K562 (cell line): ENCODE measurements around the gene FYTTD1. TPM values are rescaled to one million over a fixed set of nuclear protein-coding genes. Genes with fewer than 3 reads are reported as not detected.
A peak's percentile ranks its signal among the peaks of the same experiment; 100 is the strongest.

Experiments
- ASH1L ChIP-seq: fragments of 450-650 bp; IDR thresholded peaks from 2 replicates; pipeline ENCODE4 v1.6.1; 2018; ENCODE audit warnings: borderline replicate concordance, mild to moderate bottlenecking, low read depth; ENCODE audit not compliant: partially characterized antibody
- CSDE1 ChIP-seq, 2 experiments: fragments of 450-650 bp; IDR thresholded peaks; 2 replicates each; pipeline ENCODE4 v1.6.1; 2016; ENCODE audit warnings: mild to moderate bottlenecking in 1 of 2
- EGR1 ChIP-seq: fragments of 450-650 bp; conservative IDR thresholded peaks from 2 replicates; pipeline ENCODE4 v1.6.1; 2017; ENCODE audit warnings: mild to moderate bottlenecking
- EP400 ChIP-seq: fragments of 450-650 bp; IDR thresholded peaks from 2 replicates; pipeline ENCODE4 v1.6.1; 2017; ENCODE audit warnings: antibody characterized with exemption, mild to moderate bottlenecking, moderate library complexity
- ETS1 ChIP-seq: conservative IDR thresholded peaks from 2 replicates; pipeline ENCODE4 v1.6.1; 2011; ENCODE audit warnings: low read depth, mild to moderate bottlenecking, low read length; ENCODE audit not compliant: control insufficient read depth
- FOXA3 ChIP-seq, 2 experiments: fragments of 450-650 bp in 1 of 2; sonication (generic) in 1 of 2; formaldehyde crosslinking; IDR thresholded peaks in 1 of 2; conservative IDR thresholded peaks in 1 of 2; 2 replicates each; pipeline versions ENCODE4 v1.4.0 to v1.8.0; 2020 to 2022; ENCODE audit warnings: mild to moderate bottlenecking in 2 of 2, missing genetic modification reagents in 1 of 2
- FOXJ3 ChIP-seq: sonication (generic); formaldehyde crosslinking; IDR thresholded peaks from 2 replicates; pipeline ENCODE4 v1.4.0; 2020; ENCODE audit warnings: mild to moderate bottlenecking, missing genetic modification reagents
- HNRNPLL ChIP-seq: fragments of 200-400 bp; formaldehyde crosslinking; IDR thresholded peaks from 2 replicates; pipeline ENCODE4 v1.6.1; 2017; ENCODE audit warnings: low read length, low read depth, mild to moderate bottlenecking; ENCODE audit not compliant: poor library complexity, severe bottlenecking
- KHSRP ChIP-seq: fragments of 450-650 bp; IDR thresholded peaks from 2 replicates; pipeline ENCODE4 v1.6.1; 2017
- MEF2A ChIP-seq: IDR thresholded peaks from 2 replicates; pipeline ENCODE4 v1.6.1; 2011; ENCODE audit warnings: low read depth, mild to moderate bottlenecking, low read length, moderate library complexity; ENCODE audit not compliant: control insufficient read depth
- MTF1 ChIP-seq: fragments of 250-450 bp; sonication (Bioruptor Pico); IDR thresholded peaks from 2 replicates; pipeline ENCODE4 v1.9.0; 2021; ENCODE audit warnings: moderate library complexity, mild to moderate bottlenecking, inconsistent platforms, borderline replicate concordance
- NEUROD1 ChIP-seq: fragments of 150-350 bp; IDR thresholded peaks from 2 replicates; pipeline ENCODE4 v1.6.1; 2014; ENCODE audit warnings: borderline replicate concordance, low read length, low read depth; ENCODE audit not compliant: partially characterized antibody
- RBM17 ChIP-seq: fragments of 200-400 bp; formaldehyde crosslinking; IDR thresholded peaks from 2 replicates; pipeline ENCODE4 v1.6.1; 2017; ENCODE audit warnings: low read depth, mild to moderate bottlenecking, low read length, borderline replicate concordance
- TCF7 ChIP-seq: sonication (generic); IDR thresholded peaks from 2 replicates; pipeline ENCODE4 v1.6.1; 2016; ENCODE audit warnings: antibody characterized with exemption, borderline replicate concordance
- ZNF263 ChIP-seq: sonication (generic); formaldehyde crosslinking; IDR thresholded peaks from 2 replicates; pipeline ENCODE4 v1.8.0; 2022; ENCODE audit warnings: mild to moderate bottlenecking, missing genetic modification reagents, borderline replicate concordance
- ZNF277 ChIP-seq: fragments of 250-450 bp; sonication (Bioruptor Pico); IDR thresholded peaks from 2 replicates; pipeline ENCODE4 v1.8.0; 2022; ENCODE audit warnings: inconsistent platforms, mild to moderate bottlenecking, moderate library complexity, borderline replicate concordance
- ZNF445 ChIP-seq: fragments of 250-450 bp; sonication (Bioruptor Pico); IDR thresholded peaks from 2 replicates; pipeline ENCODE4 v1.4.0; 2020; ENCODE audit warnings: low read depth, mild to moderate bottlenecking, moderate library complexity
- ZNF785 ChIP-seq: fragments of 250-450 bp; sonication (Bioruptor Pico); IDR thresholded peaks from 2 replicates; pipeline ENCODE4 v1.4.0; 2020; ENCODE audit warnings: mild to moderate bottlenecking
- polyA plus RNA-seq, 8 experiments: library from polyadenylated mRNA; depleted of rRNA in 4 of 8; stranded (reverse) in 5 of 8; unstranded in 3 of 8; fragments of >200 nt; fragmentation: Nextera tagmentation in 2 of 8; fragmentation: Illumina TruSeq in 1 of 8; extraction: Ambion mirVana in 2 of 8; extraction: Trizol in 1 of 8; gene quantifications; 2 replicates each; pipeline versions ENCODE4 v1.2.1 to v1.2.3, GENCODE V29; 2011 to 2014; ENCODE audit warnings: inconsistent platforms in 1 of 8, missing spikeins in 1 of 8
- total RNA-seq, 7 experiments: library from RNA; depleted of rRNA in 6 of 7; stranded (reverse); fragments of >200 nt in 6 of 7; fragmentation: Illumina TruSeq in 2 of 7; extraction: Trizol in 2 of 7; gene quantifications; 2 replicates each; pipeline versions ENCODE4 v1.2.1 to v1.2.3, GENCODE V29; 2011 to 2021; ENCODE audit warnings: low replicate concordance in 1 of 7
- TF ChIP-seq, protein P1 (sequence below): sonication (generic); formaldehyde crosslinking; IDR thresholded peaks from 2 replicates; pipeline ENCODE4 v1.8.0; 2022; ENCODE audit warnings: missing genetic modification reagents, mild to moderate bottlenecking, borderline replicate concordance
- TF ChIP-seq, protein P2 (sequence below): fragments of 250-450 bp; sonication (Bioruptor Pico); IDR thresholded peaks from 2 replicates; pipeline ENCODE4 v1.5.0; 2020; ENCODE audit warnings: mild to moderate bottlenecking, borderline replicate concordance
- TF ChIP-seq, protein P3 (sequence below): sonication (generic); formaldehyde crosslinking; IDR thresholded peaks from 2 replicates; pipeline ENCODE4 v1.8.0; 2022; ENCODE audit warnings: mild to moderate bottlenecking, missing genetic modification reagents

FYTTD1 gene
- total and polyA plus RNA-seq, 9 of the 15 experiments (the other 6 are each of a cell fraction or from before 2014, with no cell fraction given) = 35.7 to 106 (median 76.3) TPM

GRCh38 chr3:197749315-197749600 lies 425 bp upstream of the FYTTD1 start (continued):
- TF ChIP-seq ETS1 = no peak
- TF ChIP-seq NEUROD1 = peak; percentile 4
- TF ChIP-seq ZNF785 (CRISPR knock-in tag) = no peak
- no peak for TF ChIP-seq MEF2A
- TF ChIP-seq, protein P1, sequence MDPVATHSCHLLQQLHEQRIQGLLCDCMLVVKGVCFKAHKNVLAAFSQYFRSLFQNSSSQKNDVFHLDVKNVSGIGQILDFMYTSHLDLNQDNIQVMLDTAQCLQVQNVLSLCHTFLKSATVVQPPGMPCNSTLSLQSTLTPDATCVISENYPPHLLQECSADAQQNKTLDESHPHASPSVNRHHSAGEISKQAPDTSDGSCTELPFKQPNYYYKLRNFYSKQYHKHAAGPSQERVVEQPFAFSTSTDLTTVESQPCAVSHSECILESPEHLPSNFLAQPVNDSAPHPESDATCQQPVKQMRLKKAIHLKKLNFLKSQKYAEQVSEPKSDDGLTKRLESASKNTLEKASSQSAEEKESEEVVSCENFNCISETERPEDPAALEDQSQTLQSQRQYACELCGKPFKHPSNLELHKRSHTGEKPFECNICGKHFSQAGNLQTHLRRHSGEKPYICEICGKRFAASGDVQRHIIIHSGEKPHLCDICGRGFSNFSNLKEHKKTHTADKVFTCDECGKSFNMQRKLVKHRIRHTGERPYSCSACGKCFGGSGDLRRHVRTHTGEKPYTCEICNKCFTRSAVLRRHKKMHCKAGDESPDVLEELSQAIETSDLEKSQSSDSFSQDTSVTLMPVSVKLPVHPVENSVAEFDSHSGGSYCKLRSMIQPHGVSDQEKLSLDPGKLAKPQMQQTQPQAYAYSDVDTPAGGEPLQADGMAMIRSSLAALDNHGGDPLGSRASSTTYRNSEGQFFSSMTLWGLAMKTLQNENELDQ (CRISPR knock-in tag) = no peak
- TF ChIP-seq CSDE1 (IDR thresholded peaks at IDR 0.05) = no peak
- 0 out of 2 replicates have a peak, but pooled peaks have one; percentile 46 for TF ChIP-seq TCF7
- no peak for TF ChIP-seq EP400
- no peak for TF ChIP-seq MTF1 (CRISPR knock-in tag)
- TF ChIP-seq, protein P2, sequence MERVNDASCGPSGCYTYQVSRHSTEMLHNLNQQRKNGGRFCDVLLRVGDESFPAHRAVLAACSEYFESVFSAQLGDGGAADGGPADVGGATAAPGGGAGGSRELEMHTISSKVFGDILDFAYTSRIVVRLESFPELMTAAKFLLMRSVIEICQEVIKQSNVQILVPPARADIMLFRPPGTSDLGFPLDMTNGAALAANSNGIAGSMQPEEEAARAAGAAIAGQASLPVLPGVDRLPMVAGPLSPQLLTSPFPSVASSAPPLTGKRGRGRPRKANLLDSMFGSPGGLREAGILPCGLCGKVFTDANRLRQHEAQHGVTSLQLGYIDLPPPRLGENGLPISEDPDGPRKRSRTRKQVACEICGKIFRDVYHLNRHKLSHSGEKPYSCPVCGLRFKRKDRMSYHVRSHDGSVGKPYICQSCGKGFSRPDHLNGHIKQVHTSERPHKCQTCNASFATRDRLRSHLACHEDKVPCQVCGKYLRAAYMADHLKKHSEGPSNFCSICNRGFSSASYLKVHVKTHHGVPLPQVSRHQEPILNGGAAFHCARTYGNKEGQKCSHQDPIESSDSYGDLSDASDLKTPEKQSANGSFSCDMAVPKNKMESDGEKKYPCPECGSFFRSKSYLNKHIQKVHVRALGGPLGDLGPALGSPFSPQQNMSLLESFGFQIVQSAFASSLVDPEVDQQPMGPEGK (CRISPR knock-in tag) = no peak
- TF ChIP-seq FOXJ3 (CRISPR knock-in tag) = no peak
- TF ChIP-seq ZNF263 = 0 out of 2 replicates have a peak, but pooled peaks have one; percentile 76
- TF ChIP-seq, protein P3, sequence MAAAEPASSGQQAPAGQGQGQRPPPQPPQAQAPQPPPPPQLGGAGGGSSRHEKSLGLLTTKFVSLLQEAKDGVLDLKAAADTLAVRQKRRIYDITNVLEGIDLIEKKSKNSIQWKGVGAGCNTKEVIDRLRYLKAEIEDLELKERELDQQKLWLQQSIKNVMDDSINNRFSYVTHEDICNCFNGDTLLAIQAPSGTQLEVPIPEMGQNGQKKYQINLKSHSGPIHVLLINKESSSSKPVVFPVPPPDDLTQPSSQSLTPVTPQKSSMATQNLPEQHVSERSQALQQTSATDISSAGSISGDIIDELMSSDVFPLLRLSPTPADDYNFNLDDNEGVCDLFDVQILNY (CRISPR knock-in tag) = 0 out of 2 replicates have a peak, but pooled peaks have one; percentile 47
- no peak for TF ChIP-seq RBM17
- TF ChIP-seq ZNF445 (CRISPR knock-in tag) = no peak
- TF ChIP-seq EGR1 = no peak
- TF ChIP-seq FOXA3 (CRISPR knock-in tag; conservative IDR thresholded peaks at IDR 0.05 in 1 of 2, IDR thresholded peaks at IDR 0.05 in 1 of 2) = no peak
- no peak for TF ChIP-seq ZNF277 (CRISPR knock-in tag)
- no peak for TF ChIP-seq KHSRP
- TF ChIP-seq HNRNPLL = peak; percentile 86
- no peak for TF ChIP-seq ASH1L
